GM19328 (cell line): Measurements from ENCODE around the gene NADSYN1.
A peak's percentile ranks its signal among the peaks of the same experiment; 100 is the strongest.
"Not testable (repeated sequence)": the region's sequence is repeated elsewhere in the genome, so short reads cannot be mapped to it uniquely, and the experiment has no call there.

Experiments used
- ATAC-seq: cut with Tn5 transposase; IDR thresholded peaks from one replicate; pipeline ENCODE4 v1.9.1; 2021; ENCODE audit warnings: mild to moderate bottlenecking, moderate library complexity; ENCODE audit not compliant: unreplicated experiment

The NADSYN1 gene

GRCh38 chr11:71453037-71453917 lies at the start of gene NADSYN1:
NADSYN1 (plus strand) TSS chr11:71453203; CDS start chr11:71453297, 94 bp downstream.
- peak; percentile 51 for ATAC-seq

DNA sequence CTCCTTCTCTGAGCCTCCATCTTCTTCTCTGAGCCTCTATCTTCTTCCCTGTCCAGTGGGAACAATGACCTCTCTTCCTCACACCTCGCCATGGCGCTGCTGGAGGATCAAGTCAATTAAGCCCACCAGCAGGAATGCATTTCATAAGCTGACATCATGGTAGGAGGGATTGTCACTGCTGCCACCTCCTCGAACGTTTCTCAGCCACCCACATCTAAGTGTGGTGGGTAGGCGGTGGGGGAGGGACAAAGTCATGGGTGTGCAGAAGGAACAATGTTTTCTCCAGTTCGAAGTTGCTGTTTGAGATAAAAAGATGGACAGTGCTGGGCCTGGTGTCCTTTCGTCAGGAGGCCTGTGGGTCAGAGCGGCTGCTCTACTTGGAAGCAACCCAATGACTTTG lies 48.8 kb upstream of the NADSYN1 start:
- no peak for ATAC-seq

GRCh38 chr11:71406681-71407080 lies 46.3 kb upstream of the NADSYN1 start:
- no peak for ATAC-seq

- ATAC-seq: no peak
Measured at GRCh38 chr11:71407356-71407755, 45.6 kb upstream of the NADSYN1 start.

DNA sequence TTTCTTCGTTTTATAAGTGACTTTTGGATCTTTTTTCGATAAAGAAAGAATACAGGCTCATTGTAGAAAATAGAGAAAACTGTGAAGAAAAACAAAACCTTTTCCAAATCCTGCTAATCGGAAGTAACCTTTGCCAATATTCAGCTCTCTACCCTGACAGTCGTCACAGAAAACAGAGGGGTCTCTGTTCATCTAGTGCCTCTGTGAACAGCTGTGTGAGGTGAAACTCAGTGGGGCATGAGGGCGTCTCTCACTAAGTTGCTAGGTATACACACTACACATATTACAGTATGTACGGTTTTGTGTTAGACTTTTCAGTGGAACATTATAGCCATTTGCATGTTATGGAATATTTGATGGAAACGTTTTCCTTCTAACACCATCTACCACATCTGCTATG lies 44.2 kb upstream of the NADSYN1 start:
- ATAC-seq: no peak

DNA sequence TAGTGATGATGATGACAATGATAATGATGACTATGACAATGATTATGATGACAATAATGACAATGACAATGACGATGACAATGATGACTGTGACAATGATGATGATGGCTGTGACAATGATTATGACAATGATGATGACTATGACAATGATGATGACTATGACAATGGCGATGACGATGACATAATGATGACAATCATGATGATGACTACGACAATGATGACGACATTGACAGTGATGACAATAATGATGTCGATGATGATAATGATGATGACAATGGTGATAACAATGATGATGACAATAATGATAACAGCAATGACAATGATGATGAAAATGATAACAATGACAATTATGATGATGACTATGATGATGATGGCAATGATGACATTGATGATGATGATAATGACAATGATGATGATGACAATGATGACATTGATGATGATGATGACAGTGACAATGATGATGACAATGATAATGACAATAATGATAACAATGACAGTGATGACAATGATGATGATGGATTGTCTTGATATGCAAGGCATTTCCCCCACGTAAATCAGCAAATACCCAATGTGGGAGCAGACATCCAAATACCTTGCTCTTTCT lies 42.5 kb upstream of the NADSYN1 start:
- ATAC-seq: no peak

- ATAC-seq: no peak
Measured at GRCh38 chr11:71414645-71415044, 38.4 kb upstream of the NADSYN1 start.

DNA sequence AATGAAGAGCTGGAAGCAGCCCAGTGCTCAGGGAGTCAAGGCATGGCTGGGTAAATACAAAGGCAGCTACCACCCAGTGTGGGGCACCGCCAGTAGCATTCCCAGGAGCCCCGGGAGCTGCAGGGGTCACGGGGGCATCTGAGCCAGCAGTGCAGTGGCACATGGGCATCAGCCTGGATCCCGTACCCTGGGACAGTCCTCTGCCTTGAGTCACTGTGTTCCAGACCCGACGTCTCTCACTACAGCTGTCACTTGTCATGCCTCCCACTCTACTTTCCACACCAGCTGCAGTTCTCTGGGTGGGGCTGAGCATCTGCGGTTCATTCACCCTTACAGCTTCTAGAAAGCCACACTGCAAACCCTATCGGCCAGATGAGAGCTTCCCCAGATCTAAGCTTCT lies 34.4 kb upstream of the NADSYN1 start:
- ATAC-seq: peak; percentile 82

DNA sequence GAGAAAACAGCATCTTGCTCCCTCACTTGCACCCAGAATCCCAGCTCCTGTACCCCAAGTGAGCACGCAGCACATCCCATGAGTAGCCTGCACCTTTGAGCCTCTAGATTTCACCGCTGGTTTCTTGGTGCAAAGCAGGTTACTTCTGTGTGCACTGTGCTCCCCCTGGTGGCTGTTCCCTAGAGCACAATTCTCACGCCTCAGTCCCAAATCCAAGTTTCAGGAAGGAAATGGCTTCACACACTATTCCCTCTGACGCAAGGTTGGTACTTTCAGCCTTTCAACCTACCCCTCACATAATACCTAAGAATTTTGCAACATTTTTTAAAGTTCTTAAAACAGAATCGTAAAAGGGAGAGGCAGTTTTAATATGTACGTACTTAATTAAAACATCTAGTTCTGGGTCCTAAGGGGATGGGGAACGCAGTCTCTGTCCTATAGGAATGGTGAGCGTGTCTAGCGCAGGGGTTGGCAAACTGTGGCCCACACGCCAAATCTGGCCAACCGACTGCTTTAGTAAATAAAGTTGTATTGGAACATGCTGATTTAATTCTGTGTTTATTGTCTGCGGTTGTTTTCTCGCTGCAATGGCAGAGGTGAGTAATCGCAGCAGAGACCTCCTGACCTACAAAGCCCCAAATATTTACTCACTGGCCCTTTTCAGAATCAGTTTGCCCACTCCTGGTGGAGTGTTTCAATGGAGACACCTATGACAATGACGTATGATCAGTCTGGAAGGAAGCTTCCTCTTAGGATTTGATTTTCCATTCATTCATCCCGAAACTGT lies 32.4 kb upstream of the NADSYN1 start:
- ATAC-seq: no peak

GRCh38 chr11:71421392-71421950 lies 31.5 kb upstream of the NADSYN1 start:
- ATAC-seq: no peak

DNA sequence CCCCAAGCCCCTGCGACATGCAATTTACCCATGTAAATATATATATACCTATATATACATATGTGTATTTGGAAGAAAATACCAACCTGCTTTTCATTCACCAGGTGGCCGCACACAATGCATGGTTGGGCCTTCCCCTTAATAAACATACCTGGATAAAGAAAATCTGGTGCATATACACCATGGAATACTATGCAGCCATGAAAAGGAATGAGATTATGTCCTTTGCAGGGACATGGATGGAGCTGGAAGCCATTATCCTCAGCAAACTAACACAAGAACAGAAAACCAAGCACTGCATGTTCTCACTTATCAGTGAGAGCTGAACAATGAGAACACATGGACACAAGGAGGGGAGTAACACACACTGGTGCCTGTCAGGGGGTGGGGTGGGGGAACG lies 30.7 kb upstream of the NADSYN1 start:
- not testable (repeated sequence) for ATAC-seq

DNA sequence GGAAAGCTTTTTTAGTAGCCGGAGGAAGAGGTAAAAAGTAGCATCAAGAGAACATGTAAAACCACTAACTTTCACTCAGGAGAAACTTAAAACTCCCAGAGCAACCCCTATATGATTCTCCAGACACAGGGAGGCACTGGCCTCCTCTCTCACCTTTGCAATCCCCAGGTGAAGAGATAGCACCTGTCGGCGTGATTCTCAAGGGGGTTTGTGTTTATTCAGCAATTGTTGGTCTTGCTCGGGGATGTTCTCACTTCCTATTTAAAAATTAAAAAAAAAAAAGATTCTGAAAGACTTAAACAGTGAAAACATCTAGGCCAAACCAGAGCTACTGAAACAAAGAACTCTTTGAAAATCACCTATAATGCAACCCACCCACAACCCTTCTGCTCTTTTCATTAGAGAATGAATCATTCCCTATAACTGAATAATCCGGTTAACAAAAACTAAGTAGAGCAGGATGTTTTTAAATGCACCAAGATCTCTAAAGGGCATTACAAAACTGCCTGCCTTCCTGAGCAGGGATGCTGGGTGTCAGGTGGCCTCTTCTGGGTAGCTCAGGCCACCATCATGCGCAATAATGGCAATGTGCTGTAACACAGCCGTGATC lies 29.7 kb upstream of the NADSYN1 start:
- ATAC-seq: no peak

GRCh38 chr11:71425409-71425808 lies 27.6 kb upstream of the NADSYN1 start:
- ATAC-seq: no peak

DNA sequence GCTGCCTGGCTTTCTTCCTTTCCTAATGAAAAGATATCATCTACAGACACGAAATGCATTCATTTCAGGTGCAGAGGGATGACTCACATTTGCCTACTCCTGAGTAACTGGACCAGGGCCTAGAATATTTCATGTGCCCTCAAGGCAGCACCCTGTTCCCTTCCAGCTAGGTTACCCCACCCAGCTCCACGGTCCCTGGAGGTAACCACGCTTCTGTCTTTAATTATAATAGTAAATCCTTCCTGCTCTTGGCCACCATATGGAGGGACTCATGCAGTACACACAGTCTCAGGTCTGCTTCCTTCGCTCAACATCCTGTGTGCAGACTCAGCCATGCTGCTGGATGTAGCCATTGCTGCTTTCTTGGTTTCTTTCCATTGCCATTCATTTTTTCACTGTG lies 27.1 kb upstream of the NADSYN1 start:
- no peak for ATAC-seq

DNA sequence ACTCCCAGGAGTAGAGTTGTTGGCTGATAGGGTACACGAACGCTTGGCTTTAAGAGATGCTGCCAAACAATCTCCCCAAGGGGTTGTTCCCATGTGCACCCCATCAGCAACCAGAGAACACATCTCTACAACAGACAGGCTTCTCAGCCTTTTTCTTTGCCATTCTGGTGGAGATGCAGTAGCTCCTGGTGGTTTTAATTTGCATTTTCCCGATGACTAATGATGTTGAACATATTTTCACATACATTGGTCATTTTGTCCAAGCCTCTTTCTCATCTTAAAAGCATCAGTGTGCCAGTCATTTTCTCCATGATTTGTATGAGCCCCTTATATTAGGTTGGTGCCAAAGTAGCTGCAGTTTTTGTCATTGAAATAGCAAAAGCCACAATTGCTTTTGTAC lies 26.6 kb upstream of the NADSYN1 start:
- no peak for ATAC-seq

DNA sequence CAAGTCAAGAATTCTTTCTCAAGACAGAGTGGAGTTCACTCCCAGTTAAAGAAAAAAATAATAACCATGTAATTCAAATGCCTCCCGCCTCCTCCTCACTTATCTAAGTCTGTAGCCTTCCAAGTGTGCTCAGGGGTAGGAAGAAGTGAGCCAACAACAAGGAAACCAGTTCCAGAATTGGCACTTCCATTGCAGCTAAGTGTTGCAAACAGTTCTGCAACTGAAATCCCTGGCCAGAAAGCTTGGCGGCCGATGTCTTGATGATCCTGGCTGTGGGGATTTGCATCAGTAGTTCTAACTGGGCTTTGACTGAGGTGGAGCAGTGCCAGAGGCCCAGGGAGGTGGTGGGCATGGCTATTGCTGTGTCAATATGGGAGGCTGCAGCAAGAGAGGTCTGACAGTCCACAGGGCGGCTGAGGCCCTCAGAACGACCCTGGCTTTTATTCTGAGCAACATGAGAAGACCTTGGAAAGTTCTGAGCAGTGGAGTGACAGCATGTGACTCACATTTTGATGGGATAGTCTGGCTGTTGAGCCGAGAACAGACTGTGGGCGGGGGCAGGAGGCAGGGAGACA lies 24.1 kb upstream of the NADSYN1 start:
- ATAC-seq: no peak

GRCh38 chr11:71429701-71430100 lies 23.3 kb upstream of the NADSYN1 start:
- no peak for ATAC-seq

GRCh38 chr11:71430166-71430565 lies 22.8 kb upstream of the NADSYN1 start:
- no peak for ATAC-seq

GRCh38 chr11:71431271-71431670 lies 21.7 kb upstream of the NADSYN1 start:
- no peak for ATAC-seq
